ENCODE data around the gene KAT7.
A peak's percentile ranks its signal among the peaks of the same experiment; 100 is the strongest.

Gene KAT7

GRCh38 chr17:49776551-49777300 lies 11.8 kb upstream of the KAT7 start:
- ATAC-seq (no peak), DNase-seq (no peak)
- no peaks in the 10 kb centered on the region for H3K27me3 Mint-ChIP-seq
- no peak overlapping the region for H3K27ac Mint-ChIP-seq
- no peaks in the 10 kb centered on the region for H3K9me3 Mint-ChIP-seq
- no peak overlapping the region for H3K4me3 Mint-ChIP-seq
- H3K4me1 Mint-ChIP-seq: peaks cover 14% of the 10 kb centered on the region
- no peaks in the 10 kb centered on the region for H3K36me3 Mint-ChIP-seq (ENCODE audit: low read depth)

GRCh38 chr17:49777563-49777962 lies 10.9 kb upstream of the KAT7 start:
- Mint-ChIP-seq H3K9me3 (no peaks in the 10 kb centered on the region), H3K4me3 (no peak overlapping the region), H3K36me3 (ENCODE audit: low read depth) (no peaks in the 10 kb centered on the region), H3K4me1 (peaks cover 14% of the 10 kb centered on the region), H3K27me3 (no peaks in the 10 kb centered on the region), H3K27ac (no peak overlapping the region)
- DNase-seq (no peak), ATAC-seq (no peak)

GRCh38 chr17:49779156-49779738 lies 9.2 kb upstream of the KAT7 start:
- no peak for ATAC-seq
- Mint-ChIP-seq H3K36me3 (ENCODE audit: low read depth) (no peaks in the 10 kb centered on the region), H3K4me1 (peaks cover 14% of the 10 kb centered on the region), H3K4me3 (no peak overlapping the region), H3K27ac (no peak overlapping the region), H3K9me3 (no peaks in the 10 kb centered on the region), H3K27me3 (no peaks in the 10 kb centered on the region)
- no peak for DNase-seq

- no peaks in the 10 kb centered on the region for H3K9me3 Mint-ChIP-seq
- no peak for DNase-seq
- H3K36me3 Mint-ChIP-seq (ENCODE audit: low read depth): no peaks in the 10 kb centered on the region
- H3K27ac Mint-ChIP-seq: no peak overlapping the region
- no peak overlapping the region for H3K4me3 Mint-ChIP-seq
- H3K4me1 Mint-ChIP-seq: peaks cover 14% of the 10 kb centered on the region
- no peaks in the 10 kb centered on the region for H3K27me3 Mint-ChIP-seq
- peak; percentile 73 for ATAC-seq
Observed at GRCh38 chr17:49779739-49780231, 8.7 kb upstream of the KAT7 start.

GRCh38 chr17:49783071-49783715 lies 5.3 kb upstream of the KAT7 start:
- no peaks in the 10 kb centered on the region for H3K27me3 Mint-ChIP-seq
- no peak overlapping the region for H3K27ac Mint-ChIP-seq
- H3K4me3 Mint-ChIP-seq: no peak overlapping the region
- DNase-seq (no peak), ATAC-seq (no peak)
- peaks cover 23% of the 10 kb centered on the region for H3K4me1 Mint-ChIP-seq
- no peaks in the 10 kb centered on the region for H3K36me3 Mint-ChIP-seq (ENCODE audit: low read depth)
- H3K9me3 Mint-ChIP-seq: no peaks in the 10 kb centered on the region

GRCh38 chr17:49783791-49784190 lies 4.7 kb upstream of the KAT7 start:
- no peaks in the 10 kb centered on the region for H3K36me3 Mint-ChIP-seq (ENCODE audit: low read depth)
- H3K27me3 Mint-ChIP-seq: no peaks in the 10 kb centered on the region
- DNase-seq: no peak
- no peak overlapping the region for H3K27ac Mint-ChIP-seq
- H3K4me3 Mint-ChIP-seq: no peak overlapping the region
- no peaks in the 10 kb centered on the region for H3K9me3 Mint-ChIP-seq
- no peak for ATAC-seq
- peaks cover 25% of the 10 kb centered on the region for H3K4me1 Mint-ChIP-seq

GRCh38 chr17:49784636-49785035 lies 3.8 kb upstream of the KAT7 start:
- no peak overlapping the region for H3K27ac Mint-ChIP-seq
- H3K4me3 Mint-ChIP-seq: no peak overlapping the region
- peaks cover 29% of the 10 kb centered on the region for H3K4me1 Mint-ChIP-seq
- ATAC-seq (no peak), DNase-seq (no peak)
- H3K9me3 Mint-ChIP-seq: no peaks in the 10 kb centered on the region
- H3K36me3 Mint-ChIP-seq (ENCODE audit: low read depth): peaks cover 5% of the 10 kb centered on the region
- H3K27me3 Mint-ChIP-seq: no peaks in the 10 kb centered on the region

- Mint-ChIP-seq H3K4me1 (peaks cover 47% of the 10 kb centered on the region), H3K27me3 (no peaks in the 10 kb centered on the region), H3K9me3 (no peaks in the 10 kb centered on the region), H3K36me3 (ENCODE audit: low read depth) (peaks cover 35% of the 10 kb centered on the region), H3K27ac (peak overlapping the region; percentile 97), H3K4me3 (peak overlapping the region; percentile 93)
- DNase-seq (no peak), ATAC-seq (no peak)
Observed at GRCh38 chr17:49787884-49788477, 500 bp upstream of the KAT7 start.

- H3K4me3 Mint-ChIP-seq: peak overlapping the region; percentile 93
- ATAC-seq (no peak), DNase-seq (no peak)
- H3K27me3 Mint-ChIP-seq: no peaks in the 10 kb centered on the region
- H3K4me1 Mint-ChIP-seq: peaks cover 58% of the 10 kb centered on the region
- H3K9me3 Mint-ChIP-seq: no peaks in the 10 kb centered on the region
- H3K27ac Mint-ChIP-seq: peak overlapping the region; percentile 97
- H3K36me3 Mint-ChIP-seq (ENCODE audit: low read depth): peaks cover 45% of the 10 kb centered on the region
Observed at GRCh38 chr17:49789243-49789578, 730 bp downstream of the KAT7 start.

GRCh38 chr17:49793309-49793708 lies 4.8 kb downstream of the KAT7 start:
- ATAC-seq (no peak), DNase-seq (no peak)
- Mint-ChIP-seq H3K4me3 (no peak overlapping the region), H3K4me1 (peaks cover 83% of the 10 kb centered on the region), H3K27me3 (no peaks in the 10 kb centered on the region), H3K9me3 (no peaks in the 10 kb centered on the region), H3K36me3 (ENCODE audit: low read depth) (peaks cover 75% of the 10 kb centered on the region), H3K27ac (peak overlapping the region; percentile 8)

- Mint-ChIP-seq H3K4me1 (peaks cover 72% of the 10 kb centered on the region), H3K9me3 (no peaks in the 10 kb centered on the region), H3K27me3 (no peaks in the 10 kb centered on the region), H3K4me3 (peak overlapping the region; percentile 55), H3K27ac (peak overlapping the region; percentile 87), H3K36me3 (ENCODE audit: low read depth) (peaks cover 76% of the 10 kb centered on the region)
- ATAC-seq: peak; percentile 90
- peak; percentile 11 for DNase-seq
Observed at GRCh38 chr17:49795372-49795771, 6.9 kb downstream of the KAT7 start.

- H3K36me3 Mint-ChIP-seq (ENCODE audit: low read depth): peaks cover 61% of the 10 kb centered on the region
- H3K9me3 Mint-ChIP-seq: no peaks in the 10 kb centered on the region
- peak overlapping the region; percentile 60 for H3K27ac Mint-ChIP-seq
- H3K27me3 Mint-ChIP-seq: no peaks in the 10 kb centered on the region
- peaks cover 52% of the 10 kb centered on the region for H3K4me1 Mint-ChIP-seq
- no peak overlapping the region for H3K4me3 Mint-ChIP-seq
- no peak for ATAC-seq
- no peak for DNase-seq
Observed at GRCh38 chr17:49798182-49798581, 9.7 kb downstream of the KAT7 start.

- Mint-ChIP-seq H3K27me3 (no peaks in the 10 kb centered on the region), H3K9me3 (no peaks in the 10 kb centered on the region), H3K4me3 (no peak overlapping the region), H3K27ac (peak overlapping the region; percentile 60), H3K4me1 (peaks cover 49% of the 10 kb centered on the region), H3K36me3 (ENCODE audit: low read depth) (peaks cover 57% of the 10 kb centered on the region)
- DNase-seq: no peak
- ATAC-seq: no peak
Observed at GRCh38 chr17:49798738-49799137, 10.3 kb downstream of the KAT7 start.

GRCh38 chr17:49809056-49809455 lies 20.6 kb downstream of the KAT7 start:
- no peak for ATAC-seq
- Mint-ChIP-seq H3K27ac (no peak overlapping the region), H3K27me3 (no peaks in the 10 kb centered on the region), H3K4me1 (peaks cover 9% of the 10 kb centered on the region), H3K9me3 (no peaks in the 10 kb centered on the region), H3K4me3 (no peak overlapping the region), H3K36me3 (ENCODE audit: low read depth) (peaks cover 51% of the 10 kb centered on the region)
- DNase-seq: no peak

Data from activated naive CD8-positive, alpha-beta T cell treated with anti-CD3 and anti-CD28 coated beads, Interleukin-2, amount 50 U/mL, for 24 hours (primary cell).